ENCODE results near the gene NR6A1. TPM values are rescaled to one million over a fixed set of nuclear protein-coding genes. Genes with fewer than 3 reads are reported as not detected.

Gene NR6A1
- total and polyA plus RNA-seq, 2 of the 8 experiments (the other 6 are each of a cell fraction or from before 2014, with no cell fraction given), result 93.2 to 237 TPM

GRCh38 chr9:124618476-124618875, 152.6 kb downstream of the NR6A1 start:
- DNase-seq (ENCODE audit: low read depth in 1 of 2, low spot score in 2 of 2), result no peak
- no peak overlapping the region for H2BK5ac ChIP-seq (ENCODE audit: low read depth, low read length)
- H3K9me3 ChIP-seq (ENCODE audit: insufficient read depth in 2 of 2, low read depth in 1 of 2, low read length in 1 of 2), result no peaks in the 10 kb centered on the region
- no peaks in the 10 kb centered on the region for H3K23me2 ChIP-seq (ENCODE audit: low read depth, low read length)
- H4K5ac ChIP-seq (ENCODE audit: insufficient read length, low read depth, low read length), result no peak overlapping the region
- H2AFZ ChIP-seq (ENCODE audit: low read length), result no peak overlapping the region
- H2BK12ac ChIP-seq (ENCODE audit: low read depth, low read length), result no peak overlapping the region
- no peak overlapping the region for H3K14ac ChIP-seq (ENCODE audit: insufficient read length)
- no peak overlapping the region for H3K56ac ChIP-seq (replicated peaks; ENCODE audit: insufficient read length, low read depth, low read length)
- no peaks in the 10 kb centered on the region for H3K36me3 ChIP-seq (ENCODE audit: control insufficient read depth in 2 of 4, insufficient read depth in 4 of 4, low read length in 3 of 4)
- WGBS, 2 experiments (ENCODE audit: extremely low coverage in 1 of 2, insufficient coverage in 1 of 2, insufficient read length in 1 of 2, insufficient replicate concordance in 2 of 2, low coverage in 1 of 2, low lambda C conversion rate in 2 of 2, missing lambda C conversion rate in 1 of 2), result 82% methylated on average over 3 of the region's 3 CpGs; no CpG with 5 or more reads in 1 of the 2 experiments
- POLR2A ChIA-PET (ENCODE audit: partially characterized antibody), result interaction anchor here (0.8 to 2.1 kb wide), 5 partner anchors 13 to 152 kb away, joined by 3 to 6 read pairs (median 4); partner anchors contain the start of gene NR6A1
- H3K27me3 ChIP-seq (replicated peaks in 1 of 4; ENCODE audit: control insufficient read depth in 3 of 4, extremely low read depth in 1 of 4, insufficient read depth in 3 of 4, low read length in 3 of 4), result no peaks in the 10 kb centered on the region
- H3K23ac ChIP-seq (ENCODE audit: insufficient read length), result no peak overlapping the region
- no peak for FAIRE-seq
- H4K8ac ChIP-seq (ENCODE audit: extremely low read depth, insufficient read depth, low read length), result no peak overlapping the region
- no peak overlapping the region for H2AK5ac ChIP-seq (ENCODE audit: low read depth, low read length)
- no peak overlapping the region for H2BK20ac ChIP-seq (ENCODE audit: low read length)
- no peaks in the 10 kb centered on the region; the same call in 1 of the 2 replicates for H3K79me1 ChIP-seq (ENCODE audit: low read depth, low read length)
- H3K4me3 ChIP-seq (ENCODE audit: extremely low read depth in 1 of 4, insufficient read depth in 2 of 4, low read depth in 3 of 4, low read length in 4 of 4), result no peak overlapping the region
- no peaks in the 10 kb centered on the region for H4K20me1 ChIP-seq (replicated peaks in 1 of 2; ENCODE audit: control insufficient read depth in 1 of 2, insufficient read depth in 2 of 2, low read length in 2 of 2)
- H3K27ac ChIP-seq (ENCODE audit: low read depth, low read length), result no peak overlapping the region
- H2BK120ac ChIP-seq (replicated peaks; ENCODE audit: low read depth, low read length), result no peak overlapping the region
- peak overlapping the region; percentile 7 for H4K91ac ChIP-seq (replicated peaks; ENCODE audit: insufficient read length, low read length)
- H3K9ac ChIP-seq (replicated peaks in 1 of 4; ENCODE audit: extremely low read depth in 1 of 4, low read depth in 3 of 4, low read length in 3 of 4), result no peak overlapping the region
- H2BK15ac ChIP-seq (ENCODE audit: low read length), result 0 out of 2 replicates have a peak overlapping the region, but pooled peaks have one; percentile 19
- H3K4me2 ChIP-seq (ENCODE audit: insufficient read depth in 1 of 2, low read depth in 2 of 2, low read length in 2 of 2), result 0 out of 4 replicates have a peak overlapping the region, but pooled peaks of 1 of the 2 experiments have one; percentile 0
- peaks cover 0 to 72% of the 10 kb centered on the region in 2 experiments; a peak in 2 of 4 replicates for H3K79me2 ChIP-seq (ENCODE audit: control insufficient read depth in 1 of 2, insufficient read depth in 2 of 2, low read length in 2 of 2)
- H3K4me1 ChIP-seq (replicated peaks in 1 of 4; ENCODE audit: control insufficient read depth in 3 of 4, insufficient read depth in 4 of 4, low read length in 3 of 4), result peaks cover 0 to 21% (median 10%) of the 10 kb centered on the region in 4 experiments; a peak in 4 of 7 replicates
- no peak overlapping the region for H3K4ac ChIP-seq (replicated peaks; ENCODE audit: insufficient read length, low read depth, low read length)
- CTCF ChIA-PET (ENCODE audit: partially characterized antibody), result interaction anchor here (0.7 to 9.3 kb wide), 34 partner anchors 8 to 234 kb away, joined by 3 to 112 read pairs (median 6); partner anchors contain the start of gene WDR38
- H3K18ac ChIP-seq (ENCODE audit: extremely low read depth, low read length), result no peak overlapping the region
- TF ChIP-seq RXRA (IDR thresholded peaks at IDR 0.05; ENCODE audit: insufficient read depth, low read depth, low read length) (no peak), SP4 (IDR thresholded peaks at IDR 0.05; ENCODE audit: low read length) (no peak), KDM1A (IDR thresholded peaks at IDR 0.05; ENCODE audit: borderline replicate concordance, low read length) (no peak), BRCA1 (IDR thresholded peaks at IDR 0.05; ENCODE audit: low read depth, low read length) (no peak), TAF1 (IDR thresholded peaks at IDR 0.05; ENCODE audit: low read depth, low read length) (no peak), RAD21 (IDR thresholded peaks at IDR 0.05 in 1 of 2, conservative IDR thresholded peaks at IDR 0.05 in 1 of 2; ENCODE audit: low read depth in 2 of 2, low read length in 2 of 2) (no peak), CHD1 (IDR thresholded peaks at IDR 0.05; ENCODE audit: low read depth, low read length) (no peak), CBX8 (IDR thresholded peaks at IDR 0.05; ENCODE audit: borderline replicate concordance, low read depth, low read length) (no peak), MAX (IDR thresholded peaks at IDR 0.05) (no peak), CREB1 (IDR thresholded peaks at IDR 0.05) (no peak), YY1 (IDR thresholded peaks at IDR 0.05; ENCODE audit: low read depth, low read length) (no peak)
- TF ChIP-seq, protein P1, sequence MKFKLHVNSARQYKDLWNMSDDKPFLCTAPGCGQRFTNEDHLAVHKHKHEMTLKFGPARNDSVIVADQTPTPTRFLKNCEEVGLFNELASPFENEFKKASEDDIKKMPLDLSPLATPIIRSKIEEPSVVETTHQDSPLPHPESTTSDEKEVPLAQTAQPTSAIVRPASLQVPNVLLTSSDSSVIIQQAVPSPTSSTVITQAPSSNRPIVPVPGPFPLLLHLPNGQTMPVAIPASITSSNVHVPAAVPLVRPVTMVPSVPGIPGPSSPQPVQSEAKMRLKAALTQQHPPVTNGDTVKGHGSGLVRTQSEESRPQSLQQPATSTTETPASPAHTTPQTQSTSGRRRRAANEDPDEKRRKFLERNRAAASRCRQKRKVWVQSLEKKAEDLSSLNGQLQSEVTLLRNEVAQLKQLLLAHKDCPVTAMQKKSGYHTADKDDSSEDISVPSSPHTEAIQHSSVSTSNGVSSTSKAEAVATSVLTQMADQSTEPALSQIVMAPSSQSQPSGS (IDR thresholded peaks at IDR 0.05; ENCODE audit: low read length), result no peak

Data from H1 (cell line).